HEK293T (cell line): ENCODE measurements around the gene OR12D1.

Experiments used
- CTCF ChIA-PET: fragments of 350-600 bp; formaldehyde crosslinking; extraction: SDS; loops from one replicate; lab custom pipeline; 2021; ENCODE audit warnings: antibody characterized with exemption, inconsistent platforms; lab: Yijun Ruan, JAX
- POLR2A ChIA-PET: fragments of 350-600 bp; formaldehyde crosslinking; extraction: SDS; loops from one replicate; lab custom pipeline; 2020; ENCODE audit warnings: antibody characterized with exemption, inconsistent platforms; lab: Yijun Ruan, JAX
- DNase-seq: peaks from one replicate; pipeline ENCODE4 v3.0.0; 2012; ENCODE audit warnings: mixed read lengths; ENCODE audit errors: extremely low spot score
- ARNT ChIP-seq: fragments of 450-650 bp; IDR thresholded peaks from 2 replicates; pipeline ENCODE4 v1.6.1; 2017; ENCODE audit warnings: mild to moderate bottlenecking
- BHLHE40 ChIP-seq: fragments of 450-650 bp; IDR thresholded peaks from 2 replicates; pipeline ENCODE4 v1.6.1; 2016; ENCODE audit warnings: mild to moderate bottlenecking, moderate library complexity, borderline replicate concordance
- CTBP1 ChIP-seq: fragments of 450-650 bp; IDR thresholded peaks from 2 replicates; pipeline ENCODE4 v1.6.1; 2016; ENCODE audit warnings: borderline replicate concordance
- ELF4 ChIP-seq: fragments of 450-650 bp; IDR thresholded peaks from 2 replicates; pipeline ENCODE4 v1.6.1; 2017; ENCODE audit warnings: antibody characterized with exemption
- FOXA1 ChIP-seq: fragments of 450-650 bp; IDR thresholded peaks from 2 replicates; pipeline ENCODE4 v1.6.1; 2016; ENCODE audit warnings: mild to moderate bottlenecking
- FOXK2 ChIP-seq: fragments of 450-650 bp; IDR thresholded peaks from 2 replicates; pipeline ENCODE4 v1.6.1; 2016; ENCODE audit warnings: mild to moderate bottlenecking
- FOXM1 ChIP-seq: fragments of 450-650 bp; IDR thresholded peaks from 2 replicates; pipeline ENCODE4 v1.6.1; 2017; ENCODE audit warnings: mild to moderate bottlenecking, borderline replicate concordance
- HDGF ChIP-seq: fragments of 450-650 bp; IDR thresholded peaks from 2 replicates; pipeline ENCODE4 v1.6.1; 2017; ENCODE audit warnings: antibody characterized with exemption, borderline replicate concordance
- L3MBTL2 ChIP-seq: fragments of 450-650 bp; conservative IDR thresholded peaks from 2 replicates; pipeline ENCODE4 v1.6.1; 2016; ENCODE audit warnings: mild to moderate bottlenecking
- LEF1 ChIP-seq: fragments of 450-650 bp; IDR thresholded peaks from 2 replicates; pipeline ENCODE4 v1.6.1; 2017; ENCODE audit warnings: mild to moderate bottlenecking, borderline replicate concordance
- NFRKB ChIP-seq: fragments of 450-650 bp; IDR thresholded peaks from 2 replicates; pipeline ENCODE4 v1.6.1; 2016; ENCODE audit warnings: mild to moderate bottlenecking, moderate library complexity
- SP1 ChIP-seq: fragments of 450-650 bp; IDR thresholded peaks from 2 replicates; pipeline ENCODE4 v1.6.1; 2017
- SUZ12 ChIP-seq: fragments of 450-650 bp; IDR thresholded peaks from 2 replicates; pipeline ENCODE4 v1.6.1; 2016; ENCODE audit warnings: mild to moderate bottlenecking
- TARDBP ChIP-seq: fragments of 450-650 bp; IDR thresholded peaks from 2 replicates; pipeline ENCODE4 v1.6.1; 2016
- ZNF384 ChIP-seq: fragments of 450-650 bp; IDR thresholded peaks from 2 replicates; pipeline ENCODE4 v1.6.1; 2016
- TF ChIP-seq, protein P1 (sequence below): fragments of 450-650 bp; IDR thresholded peaks from 2 replicates; pipeline ENCODE4 v1.6.1; 2016

The OR12D1 gene

DNA sequence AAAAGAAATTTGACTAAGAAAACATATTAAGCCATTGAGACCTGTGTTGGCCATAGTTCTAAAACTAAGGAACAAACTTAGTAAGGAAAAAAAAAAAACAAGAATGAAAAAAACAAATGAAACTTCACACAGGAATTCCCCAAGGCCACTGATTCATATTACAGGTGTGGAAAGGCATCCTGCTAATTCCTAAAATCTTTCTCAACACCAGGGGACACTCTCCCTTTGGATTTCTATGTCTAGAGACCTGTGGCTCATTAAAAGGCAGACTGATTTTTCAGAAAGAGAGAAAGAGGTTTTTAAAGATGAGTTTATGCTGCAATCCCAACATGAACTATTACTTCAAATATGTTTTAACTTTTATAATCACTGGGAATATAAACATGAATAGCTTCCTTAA lies at the start of gene OR12D1:
Gene OR12D1 (plus strand): TSS at position 341 of the 400 bp plus-strand sequence.
- POLR2A ChIA-PET: no interaction called here
- TF ChIP-seq FOXK2 (no peak), L3MBTL2 (no peak), TARDBP (no peak), NFRKB (no peak), ZNF384 (no peak), FOXM1 (no peak), ELF4 (no peak), ARNT (no peak), SUZ12 (no peak), HDGF (no peak), CTBP1 (no peak), SP1 (no peak), LEF1 (no peak), FOXA1 (no peak), BHLHE40 (no peak)
- TF ChIP-seq, protein P1, sequence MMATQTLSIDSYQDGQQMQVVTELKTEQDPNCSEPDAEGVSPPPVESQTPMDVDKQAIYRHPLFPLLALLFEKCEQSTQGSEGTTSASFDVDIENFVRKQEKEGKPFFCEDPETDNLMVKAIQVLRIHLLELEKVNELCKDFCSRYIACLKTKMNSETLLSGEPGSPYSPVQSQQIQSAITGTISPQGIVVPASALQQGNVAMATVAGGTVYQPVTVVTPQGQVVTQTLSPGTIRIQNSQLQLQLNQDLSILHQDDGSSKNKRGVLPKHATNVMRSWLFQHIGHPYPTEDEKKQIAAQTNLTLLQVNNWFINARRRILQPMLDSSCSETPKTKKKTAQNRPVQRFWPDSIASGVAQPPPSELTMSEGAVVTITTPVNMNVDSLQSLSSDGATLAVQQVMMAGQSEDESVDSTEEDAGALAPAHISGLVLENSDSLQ: no peak
- no peak for DNase-seq
- CTCF ChIA-PET: interaction anchor here (0.7 kb wide), 1 partner anchor 40 kb away, joined by 3 read pairs; the partner anchor contains the start of gene OR12D3

DNA sequence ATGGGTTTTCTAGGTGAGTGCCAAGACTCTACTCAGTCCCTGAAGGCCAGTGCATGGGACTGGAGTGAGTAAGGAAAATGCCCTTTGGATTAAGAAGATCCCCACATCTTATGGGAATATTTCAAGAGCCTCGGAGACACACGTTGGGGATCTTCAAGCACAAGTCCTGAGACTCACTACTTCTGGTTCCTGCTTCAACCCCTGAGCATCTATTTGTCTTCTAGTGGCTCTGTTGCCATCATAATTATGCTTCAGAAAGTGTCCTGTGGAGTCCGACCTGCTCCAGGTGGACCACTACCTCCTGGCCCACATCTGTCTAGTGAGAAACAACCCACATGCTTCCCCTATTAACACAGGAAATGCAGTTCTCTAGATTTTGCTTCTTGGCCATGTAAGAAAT lies 46.0 kb upstream of the OR12D1 start, which contains the start of gene OR5V1:
Gene OR5V1 (minus strand): TSS at position 101 of the 400 bp plus-strand sequence. CDS start 12,670 bp downstream, outside the sequence.
- ChIA-PET POLR2A (no interaction called here), CTCF (no interaction called here)
- TF ChIP-seq LEF1 (no peak), TARDBP (no peak), CTBP1 (no peak), SP1 (no peak), FOXK2 (no peak), ELF4 (no peak), ARNT (no peak), ZNF384 (no peak), HDGF (no peak), FOXM1 (no peak), L3MBTL2 (no peak), BHLHE40 (no peak), NFRKB (no peak), SUZ12 (no peak)
- TF ChIP-seq, protein P1: no peak
- no peak for DNase-seq

DNA sequence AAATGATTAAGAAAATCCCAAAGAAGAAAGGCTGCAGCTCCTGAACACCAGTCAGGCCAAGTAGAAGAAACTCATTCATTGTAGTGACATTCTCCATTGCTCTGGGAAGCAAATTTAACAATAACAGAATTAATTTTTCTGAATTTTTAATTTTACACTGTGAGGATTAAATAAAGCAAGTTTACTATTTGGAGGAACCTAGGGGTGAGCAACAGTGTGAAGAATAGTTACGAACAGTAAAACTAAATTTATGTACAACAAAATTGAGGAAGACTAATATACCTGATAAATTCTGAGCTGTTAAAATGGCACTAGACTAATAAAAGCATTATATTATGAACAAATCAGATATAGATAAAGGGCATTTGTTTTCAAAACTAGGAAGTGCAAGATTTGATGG lies 39.5 kb upstream of the OR12D1 start, which contains the start of gene OR12D3:
Gene OR12D3 (minus strand): TSS at position 101 of the 400 bp plus-strand sequence. CDS start 4 bp downstream, at position 97.
- POLR2A ChIA-PET: no interaction called here
- DNase-seq: no peak
- TF ChIP-seq SP1 (no peak), L3MBTL2 (no peak), FOXA1 (no peak), FOXK2 (no peak), LEF1 (no peak), TARDBP (no peak), CTBP1 (no peak), FOXM1 (no peak), ELF4 (no peak), ZNF384 (no peak), ARNT (no peak), SUZ12 (no peak)
- TF ChIP-seq, protein P1: no peak
- CTCF ChIA-PET: interaction anchor here (0.8 kb wide), 1 partner anchor 40 kb away, joined by 3 read pairs; the partner anchor contains the start of gene OR12D1

DNA sequence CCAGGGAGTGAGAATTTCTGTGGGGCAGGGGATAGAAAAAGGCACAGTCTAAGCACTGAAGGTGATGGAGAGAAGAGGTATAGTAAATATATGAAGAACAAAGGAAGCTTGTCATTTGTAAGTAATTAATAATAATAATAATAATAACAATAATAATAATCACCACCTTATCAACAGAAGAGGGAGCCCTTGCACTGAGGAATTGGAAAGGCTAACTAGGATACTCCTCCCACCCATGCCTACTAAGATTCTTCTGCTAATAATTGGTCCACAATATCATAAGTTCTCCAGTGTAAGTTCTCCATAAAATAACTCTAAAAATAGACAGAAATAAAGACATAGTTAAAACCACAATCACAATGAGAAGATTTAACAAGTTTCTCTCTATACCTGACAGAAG lies 38.7 kb upstream of the OR12D1 start:
- CTCF ChIA-PET: no interaction called here
- POLR2A ChIA-PET: no interaction called here
- TF ChIP-seq BHLHE40 (no peak), TARDBP (no peak), SP1 (no peak), FOXK2 (no peak), L3MBTL2 (no peak), FOXA1 (no peak), ELF4 (no peak), HDGF (no peak), FOXM1 (no peak), ZNF384 (no peak), LEF1 (no peak), ARNT (no peak), NFRKB (no peak), CTBP1 (no peak), SUZ12 (no peak)
- TF ChIP-seq, protein P1: no peak
- no peak for DNase-seq

DNA sequence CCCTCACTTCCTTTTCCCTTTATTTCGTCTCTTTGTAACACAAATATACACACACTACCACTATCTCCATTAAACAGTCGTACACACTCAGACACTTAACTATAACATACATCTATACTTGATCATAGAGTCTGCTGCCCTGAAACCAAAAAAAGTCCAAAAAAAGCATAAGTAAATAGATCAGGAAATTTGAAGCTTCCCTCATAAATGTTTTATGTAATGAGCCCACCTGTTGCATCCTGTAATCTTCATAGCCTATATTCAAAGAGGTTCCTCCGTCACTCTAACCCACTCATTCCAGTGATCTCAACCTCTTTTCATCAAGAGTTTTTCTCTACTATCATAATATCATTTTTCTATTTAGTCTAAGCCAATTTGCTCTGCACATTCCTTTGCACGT lies 26.2 kb upstream of the OR12D1 start:
- ChIA-PET CTCF (no interaction called here), POLR2A (no interaction called here)
- TF ChIP-seq SUZ12: no peak
- no peak for TF ChIP-seq ARNT
- no peak for TF ChIP-seq FOXA1
- no peak for TF ChIP-seq FOXK2
- no peak for TF ChIP-seq BHLHE40
- TF ChIP-seq SP1: no peak
- no peak for TF ChIP-seq HDGF
- TF ChIP-seq FOXM1: no peak
- TF ChIP-seq LEF1: no peak
- TF ChIP-seq, protein P1: no peak
- TF ChIP-seq TARDBP: no peak
- TF ChIP-seq ZNF384: no peak
- TF ChIP-seq ELF4: no peak
- no peak for TF ChIP-seq NFRKB
- TF ChIP-seq CTBP1: no peak
- no peak for TF ChIP-seq L3MBTL2
- no peak for DNase-seq
